Osteocyte (in vitro differentiated cells): ENCODE data around the gene GSK3B. TPM values are rescaled to one million over a fixed set of nuclear protein-coding genes. Genes with fewer than 3 reads are reported as not detected.

Source experiments
- DNase-seq: peaks from one replicate; pipeline ENCODE4 v3.0.0; 2021; ENCODE audit warnings: mixed read lengths; ENCODE audit not compliant: unreplicated experiment; ENCODE audit errors: extremely low spot score
- H3K27ac Mint-ChIP-seq: one replicate; pipeline ENCODE4 v1.8.0; 2021; ENCODE audit warnings: mild to moderate bottlenecking, mixed read lengths; ENCODE audit not compliant: unreplicated experiment
- H3K27me3 Mint-ChIP-seq: one replicate; pipeline ENCODE4 v1.8.0; 2021; ENCODE audit warnings: mixed read lengths; ENCODE audit not compliant: unreplicated experiment
- H3K36me3 Mint-ChIP-seq: one replicate; pipeline ENCODE4 v1.8.0; 2021; ENCODE audit warnings: mixed read lengths; ENCODE audit not compliant: unreplicated experiment
- H3K4me1 Mint-ChIP-seq: one replicate; pipeline ENCODE4 v1.8.0; 2021; ENCODE audit warnings: mixed read lengths; ENCODE audit not compliant: unreplicated experiment
- H3K4me3 Mint-ChIP-seq: one replicate; pipeline ENCODE4 v1.8.0; 2021; ENCODE audit warnings: mild to moderate bottlenecking, moderate library complexity, mixed read lengths; ENCODE audit not compliant: unreplicated experiment
- H3K9me3 Mint-ChIP-seq: one replicate; pipeline ENCODE4 v1.8.0; 2021; ENCODE audit warnings: mixed read lengths; ENCODE audit not compliant: unreplicated experiment
- CTCF ChIP-seq: fragments of 200-600 bp; sonication (generic); IDR thresholded peaks from 2 replicates; pipeline ENCODE4 v1.5.0; 2021; ENCODE audit warnings: antibody characterized with exemption, mild to moderate bottlenecking, moderate library complexity
- total RNA-seq: library from RNA; stranded (reverse); gene quantifications from 2 replicates; pipeline ENCODE4 v1.2.1, GENCODE V29; 2021

Gene GSK3B
- total RNA-seq, 1 donor from 2014 or later: 80.0 TPM

- no peak for TF ChIP-seq CTCF
- Mint-ChIP-seq H3K27ac (no peak overlapping the region), H3K9me3 (no peaks in the 10 kb centered on the region), H3K36me3 (peaks cover 40% of the 10 kb centered on the region), H3K4me3 (no peak overlapping the region), H3K4me1 (no peaks in the 10 kb centered on the region), H3K27me3 (no peaks in the 10 kb centered on the region)
- DNase-seq: no peak
Measured at GRCh38 chr3:119880966-119881365, 213.3 kb downstream of the GSK3B start.

DNA sequence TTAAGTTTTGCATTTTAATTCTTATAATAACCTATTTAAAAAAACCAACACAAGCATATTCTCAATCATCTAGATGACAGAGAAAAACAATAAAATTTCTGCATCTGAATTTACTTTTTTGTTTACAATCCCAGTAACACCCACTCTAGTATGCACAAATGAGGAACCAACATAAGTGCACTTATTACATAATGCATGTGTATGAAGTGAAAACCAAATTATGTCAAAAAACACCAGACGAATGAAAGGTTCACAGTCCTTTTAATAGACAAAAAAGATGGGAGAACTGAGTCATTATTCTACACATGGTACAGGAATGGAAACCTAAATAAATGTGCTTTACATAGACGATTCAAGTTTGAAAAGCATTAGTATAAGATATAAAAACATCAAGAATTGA, 220.6 kb downstream of the GSK3B start:
- no peak for TF ChIP-seq CTCF
- Mint-ChIP-seq H3K4me1 (no peaks in the 10 kb centered on the region), H3K9me3 (no peaks in the 10 kb centered on the region), H3K4me3 (no peak overlapping the region), H3K36me3 (peaks cover 21% of the 10 kb centered on the region), H3K27ac (no peak overlapping the region), H3K27me3 (no peaks in the 10 kb centered on the region)
- DNase-seq: no peak

- TF ChIP-seq CTCF: no peak
- H3K36me3 Mint-ChIP-seq: peaks cover 20% of the 10 kb centered on the region
- no peaks in the 10 kb centered on the region for H3K9me3 Mint-ChIP-seq
- no peak for DNase-seq
- H3K4me3 Mint-ChIP-seq: no peak overlapping the region
- no peak overlapping the region for H3K27ac Mint-ChIP-seq
- H3K27me3 Mint-ChIP-seq: no peaks in the 10 kb centered on the region
- peaks cover 3% of the 10 kb centered on the region for H3K4me1 Mint-ChIP-seq
Measured at GRCh38 chr3:119872773-119873172, 221.5 kb downstream of the GSK3B start.

DNA sequence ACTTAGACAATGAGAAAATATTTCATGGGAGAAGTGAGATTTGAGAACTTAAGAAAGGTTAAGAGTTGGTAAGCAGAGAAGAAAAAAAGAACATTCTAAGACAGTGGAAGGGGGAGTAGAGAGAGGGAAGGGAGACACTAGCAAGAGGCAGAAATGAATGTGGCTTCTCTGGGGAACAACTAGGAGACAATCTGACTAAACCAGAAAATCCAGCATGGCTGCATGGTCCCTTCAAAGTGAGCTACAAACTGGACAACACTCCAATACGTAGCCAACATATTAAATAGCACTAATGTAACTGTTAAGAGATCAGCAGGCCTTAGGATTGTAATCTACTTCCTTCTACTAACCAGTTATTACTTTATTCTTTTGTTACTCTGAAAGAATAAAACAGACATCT, 222.7 kb downstream of the GSK3B start:
- H3K27me3 Mint-ChIP-seq: no peaks in the 10 kb centered on the region
- H3K36me3 Mint-ChIP-seq: peaks cover 25% of the 10 kb centered on the region
- peaks cover 7% of the 10 kb centered on the region for H3K4me1 Mint-ChIP-seq
- H3K4me3 Mint-ChIP-seq: no peak overlapping the region
- no peak for TF ChIP-seq CTCF
- H3K9me3 Mint-ChIP-seq: no peaks in the 10 kb centered on the region
- peak overlapping the region; percentile 1 for H3K27ac Mint-ChIP-seq
- no peak for DNase-seq

- Mint-ChIP-seq H3K4me3 (no peak overlapping the region), H3K27ac (no peak overlapping the region), H3K4me1 (peaks cover 9% of the 10 kb centered on the region), H3K36me3 (peaks cover 26% of the 10 kb centered on the region), H3K27me3 (no peaks in the 10 kb centered on the region), H3K9me3 (no peaks in the 10 kb centered on the region)
- DNase-seq: no peak
- no peak for TF ChIP-seq CTCF
Measured at GRCh38 chr3:119870512-119870911, 223.7 kb downstream of the GSK3B start.
